ENCODE data around the gene SRGAP3.

- TF ChIP-seq, protein P1, sequence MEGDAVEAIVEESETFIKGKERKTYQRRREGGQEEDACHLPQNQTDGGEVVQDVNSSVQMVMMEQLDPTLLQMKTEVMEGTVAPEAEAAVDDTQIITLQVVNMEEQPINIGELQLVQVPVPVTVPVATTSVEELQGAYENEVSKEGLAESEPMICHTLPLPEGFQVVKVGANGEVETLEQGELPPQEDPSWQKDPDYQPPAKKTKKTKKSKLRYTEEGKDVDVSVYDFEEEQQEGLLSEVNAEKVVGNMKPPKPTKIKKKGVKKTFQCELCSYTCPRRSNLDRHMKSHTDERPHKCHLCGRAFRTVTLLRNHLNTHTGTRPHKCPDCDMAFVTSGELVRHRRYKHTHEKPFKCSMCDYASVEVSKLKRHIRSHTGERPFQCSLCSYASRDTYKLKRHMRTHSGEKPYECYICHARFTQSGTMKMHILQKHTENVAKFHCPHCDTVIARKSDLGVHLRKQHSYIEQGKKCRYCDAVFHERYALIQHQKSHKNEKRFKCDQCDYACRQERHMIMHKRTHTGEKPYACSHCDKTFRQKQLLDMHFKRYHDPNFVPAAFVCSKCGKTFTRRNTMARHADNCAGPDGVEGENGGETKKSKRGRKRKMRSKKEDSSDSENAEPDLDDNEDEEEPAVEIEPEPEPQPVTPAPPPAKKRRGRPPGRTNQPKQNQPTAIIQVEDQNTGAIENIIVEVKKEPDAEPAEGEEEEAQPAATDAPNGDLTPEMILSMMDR (IDR thresholded peaks at IDR 0.05) = no peak
- no peak for TF ChIP-seq POLR2A (IDR thresholded peaks at IDR 0.05)
Observed at GRCh38 chr3:9218514-9218846, 31.0 kb downstream of the SRGAP3 start.
